ENCODE data around the gene SHKBP1.

Gene SHKBP1

GRCh38 chr19:40598121-40598917 lies 21.6 kb downstream of the SHKBP1 start (continued):
- TF ChIP-seq ZNF555 (tag by site-specific recombination; conservative IDR thresholded peaks at IDR 0.05) (no peak), REST (tag by site-specific recombination; IDR thresholded peaks at IDR 0.05) (peak; percentile 82), ZBTB20 (tag by site-specific recombination; IDR thresholded peaks at IDR 0.05) (peak; percentile 92), ZNF558 (tag by site-specific recombination; IDR thresholded peaks at IDR 0.05) (peak; percentile 69; the same call in 1 of the 2 replicates), ZNF621 (tag by site-specific recombination; IDR thresholded peaks at IDR 0.05) (no peak), ZNF692 (tag by site-specific recombination; IDR thresholded peaks at IDR 0.05) (peak; percentile 99), PBX3 (CRISPR knock-in tag; IDR thresholded peaks at IDR 0.05) (peak; percentile 49; the same call in 1 of the 2 replicates), ZNF114 (tag by site-specific recombination; IDR thresholded peaks at IDR 0.05) (no peak), KLF8 (tag by site-specific recombination; IDR thresholded peaks at IDR 0.05) (peak; percentile 98), TCF7L2 (IDR thresholded peaks at IDR 0.05; ENCODE audit: borderline replicate concordance, low read depth, low read length) (no peak), ZIC2 (tag by site-specific recombination; IDR thresholded peaks at IDR 0.05) (peak; percentile 78), ZNF521 (tag by site-specific recombination; IDR thresholded peaks at IDR 0.05) (no peak), ZNF354C (tag by site-specific recombination; IDR thresholded peaks at IDR 0.05; ENCODE audit: borderline replicate concordance, low read depth) (no peak), ZNF324 (tag by site-specific recombination; IDR thresholded peaks at IDR 0.05) (peak; percentile 97), ZBTB49 (tag by site-specific recombination; IDR thresholded peaks at IDR 0.05; ENCODE audit: low read depth) (no peak), ZNF404 (tag by site-specific recombination; IDR thresholded peaks at IDR 0.05) (no peak), SCRT1 (tag by site-specific recombination; IDR thresholded peaks at IDR 0.05; ENCODE audit: borderline replicate concordance) (no peak), ZBTB8A (tag by site-specific recombination; IDR thresholded peaks at IDR 0.05) (peak; percentile 90), ZNF26 (tag by site-specific recombination; IDR thresholded peaks at IDR 0.05) (no peak), BCL6B (tag by site-specific recombination; IDR thresholded peaks at IDR 0.05) (no peak), ZSCAN30 (tag by site-specific recombination; IDR thresholded peaks at IDR 0.05) (peak; percentile 95), ZNF580 (tag by site-specific recombination; IDR thresholded peaks at IDR 0.05) (no peak), ZNF239 (tag by site-specific recombination; IDR thresholded peaks at IDR 0.05) (no peak), ZNF777 (tag by site-specific recombination; IDR thresholded peaks at IDR 0.05; ENCODE audit: borderline replicate concordance) (no peak; the same call in 1 of the 2 replicates), ZNF248 (tag by site-specific recombination; IDR thresholded peaks at IDR 0.05) (no peak), ZNF221 (tag by site-specific recombination; IDR thresholded peaks at IDR 0.05; ENCODE audit: borderline replicate concordance) (peak; percentile 74), ZNF341 (tag by site-specific recombination; IDR thresholded peaks at IDR 0.05; ENCODE audit: low read depth) (peak; percentile 100)
